ENCODE measurements around the gene GPR155.

Gene GPR155

DNA sequence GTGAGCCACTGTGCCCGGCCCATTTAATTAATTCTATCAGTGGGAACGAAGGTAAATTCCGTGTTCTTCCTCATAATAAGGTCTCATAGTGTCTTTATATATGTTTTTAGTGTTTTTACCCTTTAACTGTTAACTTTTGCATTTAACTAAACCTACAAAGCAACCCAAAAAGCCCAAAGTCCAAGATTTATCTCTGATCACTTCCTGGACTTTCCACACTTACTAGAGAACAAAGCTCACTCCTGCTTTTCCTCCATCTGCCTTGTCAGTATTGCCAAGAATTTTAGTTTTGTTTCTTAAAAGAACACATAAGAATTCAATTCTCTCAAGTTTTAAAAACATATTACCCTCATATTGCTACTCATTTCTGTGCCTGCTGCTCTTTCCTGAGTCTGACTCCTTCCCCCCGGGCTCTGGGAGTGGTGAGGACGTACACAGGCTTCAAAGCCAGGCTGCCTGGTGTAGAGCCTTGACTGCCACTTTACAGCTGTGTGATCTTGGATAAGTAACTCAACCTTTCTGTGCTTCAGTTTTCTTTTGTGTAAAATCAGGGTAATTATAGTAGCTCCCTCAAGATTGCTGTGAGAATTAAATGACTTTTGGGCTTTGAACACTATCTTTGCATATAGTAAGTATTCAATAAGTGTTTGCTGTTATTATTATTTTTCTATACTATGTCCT lies 24.9 kb upstream of the GPR155 start:
- in situ Hi-C loops (cut with HindIII; ENCODE audit: low sequenced_read_pairs): no loop called here
- TF ChIP-seq, protein P1, sequence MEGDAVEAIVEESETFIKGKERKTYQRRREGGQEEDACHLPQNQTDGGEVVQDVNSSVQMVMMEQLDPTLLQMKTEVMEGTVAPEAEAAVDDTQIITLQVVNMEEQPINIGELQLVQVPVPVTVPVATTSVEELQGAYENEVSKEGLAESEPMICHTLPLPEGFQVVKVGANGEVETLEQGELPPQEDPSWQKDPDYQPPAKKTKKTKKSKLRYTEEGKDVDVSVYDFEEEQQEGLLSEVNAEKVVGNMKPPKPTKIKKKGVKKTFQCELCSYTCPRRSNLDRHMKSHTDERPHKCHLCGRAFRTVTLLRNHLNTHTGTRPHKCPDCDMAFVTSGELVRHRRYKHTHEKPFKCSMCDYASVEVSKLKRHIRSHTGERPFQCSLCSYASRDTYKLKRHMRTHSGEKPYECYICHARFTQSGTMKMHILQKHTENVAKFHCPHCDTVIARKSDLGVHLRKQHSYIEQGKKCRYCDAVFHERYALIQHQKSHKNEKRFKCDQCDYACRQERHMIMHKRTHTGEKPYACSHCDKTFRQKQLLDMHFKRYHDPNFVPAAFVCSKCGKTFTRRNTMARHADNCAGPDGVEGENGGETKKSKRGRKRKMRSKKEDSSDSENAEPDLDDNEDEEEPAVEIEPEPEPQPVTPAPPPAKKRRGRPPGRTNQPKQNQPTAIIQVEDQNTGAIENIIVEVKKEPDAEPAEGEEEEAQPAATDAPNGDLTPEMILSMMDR (IDR thresholded peaks at IDR 0.05; ENCODE audit: low read depth, low read length, missing control alignments): no peak

DNA sequence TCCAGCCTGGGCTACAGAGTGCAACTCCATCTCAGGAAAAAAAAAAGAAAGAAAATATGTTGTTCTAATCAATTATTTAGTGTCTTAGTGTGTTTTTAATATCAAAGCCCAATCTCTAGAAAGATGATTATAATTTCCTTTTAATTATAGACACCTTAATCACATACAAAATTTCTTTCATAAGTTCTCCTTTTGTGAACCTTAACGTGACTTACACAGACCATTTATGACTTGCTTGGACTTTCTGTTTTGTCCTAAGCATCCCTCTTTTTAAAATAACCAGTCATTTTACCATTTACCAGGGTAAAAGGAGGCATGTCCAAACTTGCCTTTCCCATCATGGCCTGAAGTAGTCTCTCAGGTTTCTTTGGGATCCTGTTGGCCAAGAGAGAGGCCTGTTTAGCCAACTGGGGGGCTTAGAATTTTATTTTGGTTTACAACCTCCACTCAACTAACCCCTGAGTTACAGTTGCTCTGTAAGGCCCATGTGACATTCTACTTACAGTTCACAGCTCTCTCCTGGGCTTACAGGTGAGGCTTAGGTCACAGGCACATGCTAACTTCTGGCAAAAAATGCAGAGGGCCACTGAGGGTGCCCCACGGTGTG lies 23.9 kb upstream of the GPR155 start:
- in situ Hi-C loops (cut with HindIII; ENCODE audit: low sequenced_read_pairs): no loop called here
- no peak for DNase-seq (ENCODE audit: low read depth)
- H3K4me3 ChIP-seq (ENCODE audit: low read depth, low read length): no peak overlapping the region
- TF ChIP-seq, protein P1 (IDR thresholded peaks at IDR 0.05; ENCODE audit: low read depth, low read length, missing control alignments): no peak

More for the DNA sequence above, 24.9 kb upstream of the GPR155 start:
- no peak overlapping the region for H3K4me3 ChIP-seq (ENCODE audit: low read depth, low read length)
- DNase-seq (ENCODE audit: low read depth): no peak

DNA sequence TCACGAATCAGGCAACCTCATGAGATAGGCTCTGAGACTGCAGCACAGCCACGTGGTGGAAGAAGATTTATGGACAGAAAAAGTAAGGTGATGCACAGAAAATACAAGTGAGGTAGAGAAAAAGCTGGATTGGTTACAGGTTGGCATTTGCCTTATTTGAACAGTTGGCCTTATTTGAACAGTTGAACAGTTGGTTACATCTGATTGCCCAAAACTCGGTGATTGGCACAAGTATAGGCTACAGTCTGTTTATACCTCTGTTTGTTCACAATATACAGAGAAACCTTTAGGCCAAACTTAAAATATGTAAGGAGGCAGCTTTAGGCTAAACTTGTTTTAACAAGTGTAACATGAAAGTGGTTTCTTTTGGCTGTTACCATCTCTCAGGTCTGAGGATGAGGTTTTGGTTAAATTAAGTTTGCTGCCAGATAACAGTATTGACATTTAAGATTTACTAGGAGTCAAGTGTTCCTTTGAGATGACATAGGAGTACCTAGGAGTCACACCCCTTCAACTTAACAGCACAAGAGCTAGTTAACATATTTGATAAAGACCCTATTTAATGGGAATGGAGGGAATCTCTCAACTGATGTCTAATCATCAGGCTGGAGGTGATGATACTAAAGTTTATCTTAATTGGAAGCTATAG lies 16.5 kb upstream of the GPR155 start:
- no peak for DNase-seq (ENCODE audit: low read depth)
- in situ Hi-C loops (cut with HindIII; ENCODE audit: low sequenced_read_pairs): no loop called here
- TF ChIP-seq, protein P1 (IDR thresholded peaks at IDR 0.05; ENCODE audit: low read depth, low read length, missing control alignments): no peak

DNA sequence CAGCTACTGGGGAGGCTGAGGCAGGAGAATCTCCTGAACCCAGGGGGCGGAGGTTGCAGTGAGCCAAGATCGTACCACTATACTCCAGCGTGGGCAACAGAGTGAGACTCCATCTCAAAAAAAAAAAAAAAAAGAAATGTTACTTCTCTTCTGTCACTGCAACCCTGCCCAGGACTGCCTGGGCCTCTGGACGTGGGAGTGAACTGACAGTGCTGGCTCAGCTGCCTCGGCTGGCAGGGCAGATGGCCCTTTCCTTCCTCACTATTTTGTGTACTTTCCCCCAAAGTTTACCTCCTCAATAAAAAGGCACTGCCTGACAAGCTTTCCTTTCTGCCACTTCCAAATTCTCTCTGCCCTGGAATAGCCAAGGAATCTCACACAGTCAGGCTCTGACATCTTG lies 12.5 kb upstream of the GPR155 start:
- TF ChIP-seq, protein P1 (IDR thresholded peaks at IDR 0.05; ENCODE audit: low read depth, low read length, missing control alignments): no peak
- in situ Hi-C loops (cut with HindIII; ENCODE audit: low sequenced_read_pairs): no loop called here
- no peak for DNase-seq (ENCODE audit: low read depth)
- no peak overlapping the region for H3K4me3 ChIP-seq (ENCODE audit: low read depth, low read length)

More for the DNA sequence above, 16.5 kb upstream of the GPR155 start:
- no peak overlapping the region for H3K4me3 ChIP-seq (ENCODE audit: low read depth, low read length)

DNA sequence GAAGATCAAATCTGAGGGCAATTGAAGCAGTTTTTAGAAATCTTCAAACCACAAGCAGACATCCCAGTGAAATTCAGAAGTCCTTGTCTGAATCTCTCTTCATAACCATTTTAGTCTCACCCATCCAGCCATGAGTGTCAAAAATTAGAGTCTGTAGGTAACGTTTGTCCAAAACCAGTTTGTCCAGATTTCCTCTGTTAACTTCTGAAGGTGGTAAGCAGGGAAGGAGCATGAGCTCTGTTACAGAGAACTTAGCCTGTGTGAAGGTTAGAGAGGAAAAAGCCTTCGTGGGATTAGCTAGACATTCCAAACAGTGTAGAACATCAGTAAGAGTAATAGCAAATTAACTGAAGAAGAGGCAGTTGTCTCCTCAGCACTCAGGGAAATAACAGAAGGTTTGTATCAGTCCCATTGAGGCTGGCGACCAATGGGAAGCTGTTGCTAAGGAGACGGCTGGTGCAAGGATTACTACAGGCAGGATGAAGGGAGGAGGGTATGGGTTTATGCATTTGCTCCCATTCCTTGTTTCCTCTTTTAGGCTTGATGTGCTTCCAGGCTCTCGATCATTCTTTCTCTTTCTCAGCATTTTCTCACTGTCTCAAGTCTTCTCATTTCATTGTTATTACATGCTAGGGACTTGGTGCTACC lies 8.7 kb upstream of the GPR155 start:
- in situ Hi-C loops (cut with HindIII; ENCODE audit: low sequenced_read_pairs): no loop called here
- DNase-seq (ENCODE audit: low read depth): no peak

More for the DNA sequence above, 8.7 kb upstream of the GPR155 start:
- TF ChIP-seq, protein P1 (IDR thresholded peaks at IDR 0.05; ENCODE audit: low read depth, low read length, missing control alignments): no peak
- no peak overlapping the region for H3K4me3 ChIP-seq (ENCODE audit: low read depth, low read length)

Measured in astrocyte of the cerebellum (primary cell).